HepG2 (cell line): Measurements from ENCODE around the gene TIMM44. TPM values are rescaled to one million over a fixed set of nuclear protein-coding genes. Genes with fewer than 3 reads are reported as not detected.

Experiments used
- ATF7 ChIP-seq, 2 experiments: fragments of 450-650 bp in 1 of 2; sonication (generic) in 1 of 2; formaldehyde crosslinking in 1 of 2; IDR thresholded peaks; 2 replicates each; pipeline versions ENCODE4 v1.4.0 to v1.6.1; 2016 to 2020; ENCODE audit warnings: antibody characterized with exemption in 1 of 2, mild to moderate bottlenecking in 1 of 2, missing genetic modification reagents in 1 of 2
- GABPA ChIP-seq, 2 experiments: IDR thresholded peaks; 2 replicates each; pipeline ENCODE4 v1.6.1; 2011 to 2016; ENCODE audit warnings: low read depth in 2 of 2, low read length in 1 of 2, missing biosample characterization in 1 of 2, missing genetic modification characterization in 1 of 2
- JUND ChIP-seq: sonication (generic); formaldehyde crosslinking; IDR thresholded peaks from 2 replicates; pipeline ENCODE4 v1.8.0; 2022; ENCODE audit warnings: mild to moderate bottlenecking, missing genetic modification reagents
- NFYB ChIP-seq: sonication (generic); formaldehyde crosslinking; IDR thresholded peaks from 2 replicates; pipeline ENCODE4 v1.4.0; 2020; ENCODE audit warnings: missing genetic modification reagents
- PHF21A ChIP-seq: sonication (generic); formaldehyde crosslinking; IDR thresholded peaks from 2 replicates; pipeline ENCODE4 v1.5.0; 2020; ENCODE audit warnings: mild to moderate bottlenecking, missing genetic modification reagents
- SP5 ChIP-seq: IDR thresholded peaks from 2 replicates; pipeline ENCODE4 v1.6.1; 2016; ENCODE audit warnings: low read depth, borderline replicate concordance
- ZFP1 ChIP-seq: IDR thresholded peaks from 2 replicates; pipeline ENCODE4 v1.6.1; 2016
- ZMAT3 ChIP-seq: sonication (generic); formaldehyde crosslinking; conservative IDR thresholded peaks from 2 replicates; pipeline ENCODE4 v1.7.0; 2021; ENCODE audit warnings: missing genetic modification reagents
- ZNF180 ChIP-seq: sonication (generic); formaldehyde crosslinking; IDR thresholded peaks from 2 replicates; pipeline ENCODE4 v1.4.0; 2020; ENCODE audit warnings: low read depth, missing genetic modification reagents, borderline replicate concordance
- ZNF3 ChIP-seq: IDR thresholded peaks from 2 replicates; pipeline ENCODE4 v1.7.0; 2017; ENCODE audit warnings: inconsistent platforms
- ZNF335 ChIP-seq: sonication (generic); formaldehyde crosslinking; IDR thresholded peaks from 2 replicates; pipeline ENCODE4 v1.4.0; 2020; ENCODE audit warnings: missing genetic modification reagents
- ZNF556 ChIP-seq: sonication (generic); formaldehyde crosslinking; IDR thresholded peaks from 2 replicates; pipeline ENCODE4 v1.4.0; 2020; ENCODE audit warnings: mild to moderate bottlenecking, missing genetic modification reagents, borderline replicate concordance
- ZNF569 ChIP-seq: sonication (generic); formaldehyde crosslinking; IDR thresholded peaks from 2 replicates; pipeline ENCODE4 v1.5.0; 2020; ENCODE audit warnings: mild to moderate bottlenecking, missing genetic modification reagents, moderate library complexity, borderline replicate concordance
- polyA plus RNA-seq, 8 experiments: library from polyadenylated mRNA; depleted of rRNA in 3 of 8; stranded (reverse) in 7 of 8; unstranded in 1 of 8; fragments of >200 nt; fragmentation: Illumina TruSeq in 4 of 8; extraction: Trizol in 4 of 8; gene quantifications; 2 replicates each; pipeline versions ENCODE4 v1.2.1 to v1.2.3, GENCODE V29; 2011 to 2016; ENCODE audit warnings: low read depth in 4 of 8, missing spikeins in 1 of 8, mixed read lengths in 1 of 8; ENCODE audit not compliant: insufficient read depth in 1 of 8
- total RNA-seq, 5 experiments: library from RNA; depleted of rRNA; stranded (reverse); fragments of >200 nt; fragmentation: Illumina TruSeq; extraction: Trizol; gene quantifications; 2 replicates each; pipeline ENCODE4 v1.2.3, GENCODE V29; 2016; ENCODE audit warnings: low read depth in 1 of 5
- TF ChIP-seq, protein P1 (sequence below): sonication (generic); formaldehyde crosslinking; IDR thresholded peaks from 2 replicates; pipeline ENCODE4 v1.9.0; 2021; ENCODE audit warnings: missing genetic modification reagents, borderline replicate concordance
- TF ChIP-seq, protein P2 (sequence below): sonication (generic); formaldehyde crosslinking; IDR thresholded peaks from 2 replicates; pipeline ENCODE4 v1.4.0; 2020; ENCODE audit warnings: missing genetic modification reagents
- TF ChIP-seq, protein P3 (sequence below): sonication (generic); formaldehyde crosslinking; IDR thresholded peaks from 2 replicates; pipeline ENCODE4 v1.5.1; 2020; ENCODE audit warnings: missing genetic modification reagents, mild to moderate bottlenecking, borderline replicate concordance
- TF ChIP-seq, protein P4 (sequence below): IDR thresholded peaks from 2 replicates; pipeline ENCODE4 v1.6.1; 2016; ENCODE audit warnings: low read depth, control low read depth
- TF ChIP-seq, protein P5 (sequence below): IDR thresholded peaks from 2 replicates; pipeline ENCODE4 v1.6.1; 2012; ENCODE audit warnings: inconsistent platforms
- TF ChIP-seq, protein P6 (sequence below): sonication (generic); formaldehyde crosslinking; IDR thresholded peaks from 2 replicates; pipeline ENCODE4 v1.4.0; 2020; ENCODE audit warnings: mild to moderate bottlenecking, low read depth, missing genetic modification reagents

The TIMM44 gene
- total and polyA plus RNA-seq, 2 of the 13 experiments (the other 11 are each of a cell fraction or from before 2014, with no cell fraction given): 42.9 to 72.6 TPM

DNA sequence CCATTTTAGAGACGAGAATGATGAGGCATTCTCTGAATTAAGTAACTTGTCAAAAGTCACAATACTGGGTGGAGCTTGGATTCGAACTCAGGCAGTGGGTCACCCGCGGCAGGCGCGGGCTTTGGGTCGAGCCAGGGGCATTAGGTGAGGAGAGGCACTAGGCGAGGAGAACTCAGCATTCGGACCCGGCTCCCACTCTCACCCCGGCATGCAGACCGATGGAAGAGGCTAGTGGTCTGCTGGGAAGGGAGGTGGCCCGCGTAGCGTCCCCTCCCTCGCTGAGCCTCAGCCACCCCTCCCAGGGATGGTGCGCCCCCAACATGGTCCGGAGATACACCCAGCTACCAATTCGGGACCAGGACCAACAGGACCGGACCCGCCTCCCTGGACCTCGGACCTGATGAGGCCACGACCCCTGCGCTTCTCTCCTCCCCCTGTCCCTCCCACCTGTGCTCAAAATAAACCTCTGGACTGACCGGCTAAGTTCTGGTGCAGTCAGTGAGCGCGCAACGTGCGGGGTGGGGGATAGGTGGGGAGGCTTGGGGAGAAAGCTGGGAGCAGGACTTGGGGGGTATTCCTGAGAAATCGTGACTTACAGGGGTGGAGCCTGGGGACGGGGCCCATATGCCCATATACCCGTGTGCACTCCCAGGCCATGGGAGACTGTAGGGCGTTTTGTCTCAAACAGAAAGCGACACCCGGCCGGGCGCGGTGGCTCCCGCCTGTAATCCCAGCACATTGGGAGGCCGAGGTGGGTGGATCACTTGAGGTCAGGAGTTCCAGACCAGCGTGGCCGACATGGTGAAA lies 24.6 kb downstream of the TIMM44 start (continued):
- TF ChIP-seq, protein P1, sequence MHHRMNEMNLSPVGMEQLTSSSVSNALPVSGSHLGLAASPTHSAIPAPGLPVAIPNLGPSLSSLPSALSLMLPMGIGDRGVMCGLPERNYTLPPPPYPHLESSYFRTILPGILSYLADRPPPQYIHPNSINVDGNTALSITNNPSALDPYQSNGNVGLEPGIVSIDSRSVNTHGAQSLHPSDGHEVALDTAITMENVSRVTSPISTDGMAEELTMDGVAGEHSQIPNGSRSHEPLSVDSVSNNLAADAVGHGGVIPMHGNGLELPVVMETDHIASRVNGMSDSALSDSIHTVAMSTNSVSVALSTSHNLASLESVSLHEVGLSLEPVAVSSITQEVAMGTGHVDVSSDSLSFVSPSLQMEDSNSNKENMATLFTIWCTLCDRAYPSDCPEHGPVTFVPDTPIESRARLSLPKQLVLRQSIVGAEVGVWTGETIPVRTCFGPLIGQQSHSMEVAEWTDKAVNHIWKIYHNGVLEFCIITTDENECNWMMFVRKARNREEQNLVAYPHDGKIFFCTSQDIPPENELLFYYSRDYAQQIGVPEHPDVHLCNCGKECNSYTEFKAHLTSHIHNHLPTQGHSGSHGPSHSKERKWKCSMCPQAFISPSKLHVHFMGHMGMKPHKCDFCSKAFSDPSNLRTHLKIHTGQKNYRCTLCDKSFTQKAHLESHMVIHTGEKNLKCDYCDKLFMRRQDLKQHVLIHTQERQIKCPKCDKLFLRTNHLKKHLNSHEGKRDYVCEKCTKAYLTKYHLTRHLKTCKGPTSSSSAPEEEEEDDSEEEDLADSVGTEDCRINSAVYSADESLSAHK (CRISPR knock-in tag): no peak
- TF ChIP-seq JUND: no peak
- no peak for TF ChIP-seq ZNF335 (CRISPR knock-in tag)
- TF ChIP-seq, protein P2, sequence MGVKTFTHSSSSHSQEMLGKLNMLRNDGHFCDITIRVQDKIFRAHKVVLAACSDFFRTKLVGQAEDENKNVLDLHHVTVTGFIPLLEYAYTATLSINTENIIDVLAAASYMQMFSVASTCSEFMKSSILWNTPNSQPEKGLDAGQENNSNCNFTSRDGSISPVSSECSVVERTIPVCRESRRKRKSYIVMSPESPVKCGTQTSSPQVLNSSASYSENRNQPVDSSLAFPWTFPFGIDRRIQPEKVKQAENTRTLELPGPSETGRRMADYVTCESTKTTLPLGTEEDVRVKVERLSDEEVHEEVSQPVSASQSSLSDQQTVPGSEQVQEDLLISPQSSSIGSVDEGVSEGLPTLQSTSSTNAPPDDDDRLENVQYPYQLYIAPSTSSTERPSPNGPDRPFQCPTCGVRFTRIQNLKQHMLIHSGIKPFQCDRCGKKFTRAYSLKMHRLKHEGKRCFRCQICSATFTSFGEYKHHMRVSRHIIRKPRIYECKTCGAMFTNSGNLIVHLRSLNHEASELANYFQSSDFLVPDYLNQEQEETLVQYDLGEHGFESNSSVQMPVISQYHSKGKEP (CRISPR knock-in tag): no peak
- TF ChIP-seq, protein P3, sequence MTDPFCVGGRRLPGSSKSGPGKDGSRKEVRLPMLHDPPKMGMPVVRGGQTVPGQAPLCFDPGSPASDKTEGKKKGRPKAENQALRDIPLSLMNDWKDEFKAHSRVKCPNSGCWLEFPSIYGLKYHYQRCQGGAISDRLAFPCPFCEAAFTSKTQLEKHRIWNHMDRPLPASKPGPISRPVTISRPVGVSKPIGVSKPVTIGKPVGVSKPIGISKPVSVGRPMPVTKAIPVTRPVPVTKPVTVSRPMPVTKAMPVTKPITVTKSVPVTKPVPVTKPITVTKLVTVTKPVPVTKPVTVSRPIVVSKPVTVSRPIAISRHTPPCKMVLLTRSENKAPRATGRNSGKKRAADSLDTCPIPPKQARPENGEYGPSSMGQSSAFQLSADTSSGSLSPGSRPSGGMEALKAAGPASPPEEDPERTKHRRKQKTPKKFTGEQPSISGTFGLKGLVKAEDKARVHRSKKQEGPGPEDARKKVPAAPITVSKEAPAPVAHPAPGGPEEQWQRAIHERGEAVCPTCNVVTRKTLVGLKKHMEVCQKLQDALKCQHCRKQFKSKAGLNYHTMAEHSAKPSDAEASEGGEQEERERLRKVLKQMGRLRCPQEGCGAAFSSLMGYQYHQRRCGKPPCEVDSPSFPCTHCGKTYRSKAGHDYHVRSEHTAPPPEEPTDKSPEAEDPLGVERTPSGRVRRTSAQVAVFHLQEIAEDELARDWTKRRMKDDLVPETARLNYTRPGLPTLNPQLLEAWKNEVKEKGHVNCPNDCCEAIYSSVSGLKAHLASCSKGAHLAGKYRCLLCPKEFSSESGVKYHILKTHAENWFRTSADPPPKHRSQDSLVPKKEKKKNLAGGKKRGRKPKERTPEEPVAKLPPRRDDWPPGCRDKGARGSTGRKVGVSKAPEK (CRISPR knock-in tag): no peak
- TF ChIP-seq, protein P4, sequence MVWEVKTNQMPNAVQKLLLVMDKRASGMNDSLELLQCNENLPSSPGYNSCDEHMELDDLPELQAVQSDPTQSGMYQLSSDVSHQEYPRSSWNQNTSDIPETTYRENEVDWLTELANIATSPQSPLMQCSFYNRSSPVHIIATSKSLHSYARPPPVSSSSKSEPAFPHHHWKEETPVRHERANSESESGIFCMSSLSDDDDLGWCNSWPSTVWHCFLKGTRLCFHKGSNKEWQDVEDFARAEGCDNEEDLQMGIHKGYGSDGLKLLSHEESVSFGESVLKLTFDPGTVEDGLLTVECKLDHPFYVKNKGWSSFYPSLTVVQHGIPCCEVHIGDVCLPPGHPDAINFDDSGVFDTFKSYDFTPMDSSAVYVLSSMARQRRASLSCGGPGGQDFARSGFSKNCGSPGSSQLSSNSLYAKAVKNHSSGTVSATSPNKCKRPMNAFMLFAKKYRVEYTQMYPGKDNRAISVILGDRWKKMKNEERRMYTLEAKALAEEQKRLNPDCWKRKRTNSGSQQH (CRISPR knock-in tag): no peak
- TF ChIP-seq NFYB (CRISPR knock-in tag): no peak; the same call in 1 of the 2 replicates
- TF ChIP-seq ZNF569: no peak
- TF ChIP-seq SP5 (CRISPR knock-in tag): peak; percentile 100
- TF ChIP-seq ZNF180 (CRISPR knock-in tag): no peak
- TF ChIP-seq, protein P5, sequence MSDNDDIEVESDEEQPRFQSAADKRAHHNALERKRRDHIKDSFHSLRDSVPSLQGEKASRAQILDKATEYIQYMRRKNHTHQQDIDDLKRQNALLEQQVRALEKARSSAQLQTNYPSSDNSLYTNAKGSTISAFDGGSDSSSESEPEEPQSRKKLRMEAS: peak; percentile 77
- no peak for TF ChIP-seq GABPA (IDR thresholded peaks at IDR 0.05; ENCODE audit: low read depth, low read length)
- TF ChIP-seq GABPA (CRISPR knock-in tag; IDR thresholded peaks at IDR 0.05; ENCODE audit: low read depth): no peak
- TF ChIP-seq PHF21A (CRISPR knock-in tag): peak; percentile 66; the same call in 1 of the 2 replicates
- peak; percentile 68 for TF ChIP-seq ZMAT3 (CRISPR knock-in tag)
- TF ChIP-seq, protein P6, sequence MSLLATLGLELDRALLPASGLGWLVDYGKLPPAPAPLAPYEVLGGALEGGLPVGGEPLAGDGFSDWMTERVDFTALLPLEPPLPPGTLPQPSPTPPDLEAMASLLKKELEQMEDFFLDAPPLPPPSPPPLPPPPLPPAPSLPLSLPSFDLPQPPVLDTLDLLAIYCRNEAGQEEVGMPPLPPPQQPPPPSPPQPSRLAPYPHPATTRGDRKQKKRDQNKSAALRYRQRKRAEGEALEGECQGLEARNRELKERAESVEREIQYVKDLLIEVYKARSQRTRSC (CRISPR knock-in tag): no peak
- TF ChIP-seq ZNF556: no peak
- TF ChIP-seq ZNF3 (CRISPR knock-in tag): peak; percentile 61; the same call in 1 of the 2 replicates
- 0 out of 2 replicates have a peak, but pooled peaks have one; percentile 29 for TF ChIP-seq ZFP1 (CRISPR knock-in tag)
- no peak for TF ChIP-seq ATF7 (IDR thresholded peaks at IDR 0.05)
- no peak for TF ChIP-seq ATF7 (CRISPR knock-in tag; IDR thresholded peaks at IDR 0.05)
